ENCODE data around the gene RBM43. TPM values are rescaled to one million over a fixed set of nuclear protein-coding genes. Genes with fewer than 3 reads are reported as not detected.

The RBM43 gene
- total RNA-seq, 2 experiments from 2014 or later = 0.25 to 0.91 TPM

GRCh38 chr2:151200277-151200676, 61.4 kb downstream of the RBM43 start:
- Histone ChIP-seq H3K36me3 (ENCODE audit: insufficient read depth, low read length) (no peaks in the 10 kb centered on the region), H3K27ac (ENCODE audit: low read depth, low read length, poor library complexity, severe bottlenecking) (no peak overlapping the region), H3K79me2 (ENCODE audit: insufficient read depth, low read depth, low read length) (no peaks in the 10 kb centered on the region), H2AFZ (ENCODE audit: low read length) (no peak overlapping the region), H3K9me2 (ENCODE audit: insufficient read depth, low read length) (no peaks in the 10 kb centered on the region), H3K4me1 (ENCODE audit: insufficient read depth, low read length, poor library complexity, severe bottlenecking) (no peaks in the 10 kb centered on the region), H3K4me2 (ENCODE audit: low read length) (no peak overlapping the region), H4K20me1 (ENCODE audit: insufficient read depth, low read length) (no peaks in the 10 kb centered on the region), H3K4me3 (ENCODE audit: low read depth, low read length, poor library complexity, severe bottlenecking) (no peak overlapping the region), H3K9me3 (ENCODE audit: low read length) (no peaks in the 10 kb centered on the region)
- BruUV-seq (replicated peaks) = no TSS peak
- CTCF ChIA-PET (ENCODE audit: unreplicated experiment) = interaction anchor here (0.6 kb wide), 1 partner anchor 14 kb away, joined by 3 read pairs; no protein-coding TSS in a partner anchor
- intact Hi-C loops (cut with micrococcal nuclease; ENCODE audit: unreplicated experiment) = no loop called here
- no peak for DNase-seq (ENCODE audit: low spot score)
- TF ChIP-seq CTCF (conservative IDR thresholded peaks at IDR 0.05; ENCODE audit: low read length) (no peak), EZH2phosphoT487 (IDR thresholded peaks at IDR 0.05; ENCODE audit: borderline replicate concordance, low read depth, low read length) (no peak)
- POLR2A ChIA-PET = no interaction called here

- POLR2A ChIA-PET = interaction anchor here (0.5 to 0.6 kb wide), 2 partner anchors 95 to 645 kb away, joined by 3 to 5 read pairs; no protein-coding TSS in a partner anchor
- DNase-seq (ENCODE audit: low spot score) = no peak
- Histone ChIP-seq H4K20me1 (ENCODE audit: insufficient read depth, low read length) (no peaks in the 10 kb centered on the region), H3K4me2 (ENCODE audit: low read length) (no peak overlapping the region), H3K79me2 (ENCODE audit: insufficient read depth, low read depth, low read length) (no peaks in the 10 kb centered on the region), H3K9me3 (ENCODE audit: low read length) (no peaks in the 10 kb centered on the region), H3K4me3 (ENCODE audit: low read depth, low read length, poor library complexity, severe bottlenecking) (no peak overlapping the region), H2AFZ (ENCODE audit: low read length) (no peak overlapping the region), H3K4me1 (ENCODE audit: insufficient read depth, low read length, poor library complexity, severe bottlenecking) (no peaks in the 10 kb centered on the region), H3K9me2 (ENCODE audit: insufficient read depth, low read length) (no peaks in the 10 kb centered on the region), H3K36me3 (ENCODE audit: insufficient read depth, low read length) (no peaks in the 10 kb centered on the region), H3K27ac (ENCODE audit: low read depth, low read length, poor library complexity, severe bottlenecking) (no peak overlapping the region)
- intact Hi-C loops (cut with micrococcal nuclease; ENCODE audit: unreplicated experiment) = no loop called here
- TF ChIP-seq EZH2phosphoT487 (IDR thresholded peaks at IDR 0.05; ENCODE audit: borderline replicate concordance, low read depth, low read length) (no peak), CTCF (conservative IDR thresholded peaks at IDR 0.05; ENCODE audit: low read length) (no peak)
- CTCF ChIA-PET (ENCODE audit: unreplicated experiment) = no interaction called here
- no TSS peak for BruUV-seq (replicated peaks)
Observed at GRCh38 chr2:151198645-151199044, 63.0 kb downstream of the RBM43 start.

Other genes starting within 250 kb of the RBM43 start
- gene NMI, start 27.8 kb upstream of the RBM43 start, total RNA-seq (2014; rRNA removed; shearing (Covaris generic)) = 13.0 and 16.3 TPM in 2 replicates
- 5.4 and 6.0 TPM in 2 replicates for gene NMI, start 27.8 kb upstream of the RBM43 start, total RNA-seq (2022)
- gene TNFAIP6, start 95.7 kb upstream of the RBM43 start, total RNA-seq (2014; rRNA removed; shearing (Covaris generic)) = not detected in 2 replicates
- not detected in 2 replicates for gene TNFAIP6, start 95.7 kb upstream of the RBM43 start, total RNA-seq (2022)
- gene RIF1, start 148.0 kb upstream of the RBM43 start, total RNA-seq (2014; rRNA removed; shearing (Covaris generic)) = 45.3 and 52.4 TPM in 2 replicates
- gene RIF1, start 148.0 kb upstream of the RBM43 start, total RNA-seq (2022) = 69.4 and 71.4 TPM in 2 replicates